ENCODE results near the gene IGFBP1. TPM values are rescaled to one million over a fixed set of nuclear protein-coding genes. Genes with fewer than 3 reads are reported as not detected.
"Not testable (repeated sequence)": the region's sequence is repeated elsewhere in the genome, so short reads cannot be mapped to it uniquely, and the experiment has no call there.

Gene IGFBP1
- total RNA-seq (2014; rRNA removed; shearing (Covaris generic)): not detected in 2 replicates
- polyA plus RNA-seq (2015; cell fraction: cytosol; rRNA removed): not detected in 2 replicates
- polyA plus RNA-seq (2015; cell fraction: nucleus; rRNA removed): not detected in 2 replicates

GRCh38 chr7:45888185-45888992, at the start of gene IGFBP1:
Gene IGFBP1, plus strand, starts transcription at chr7:45888488. Its CDS starts 165 bp downstream, at chr7:45888653.
- in situ Hi-C loops (cut with HindIII; ENCODE audit: low pct_unique_long_range_greater_than_20kb, low sequenced_read_pairs): no loop called here
- DNase-seq (ENCODE audit: low read depth, low spot score): no peak

- DNase-seq (ENCODE audit: low read depth, low spot score); in situ Hi-C loops (cut with HindIII; ENCODE audit: low pct_unique_long_range_greater_than_20kb, low sequenced_read_pairs): not testable (repeated sequence)
Observed at GRCh38 chr7:45838852-45839251, 49.4 kb upstream of the IGFBP1 start.

- in situ Hi-C loops (cut with HindIII; ENCODE audit: low pct_unique_long_range_greater_than_20kb, low sequenced_read_pairs): not testable (repeated sequence)
Observed at GRCh38 chr7:45841926-45842717, 46.2 kb upstream of the IGFBP1 start.

GRCh38 chr7:45846536-45846935, 41.8 kb upstream of the IGFBP1 start:
- in situ Hi-C loops (cut with HindIII; ENCODE audit: low pct_unique_long_range_greater_than_20kb, low sequenced_read_pairs): not testable (repeated sequence)

More at GRCh38 chr7:45841926-45842717, 46.2 kb upstream of the IGFBP1 start:
- DNase-seq (ENCODE audit: low read depth, low spot score): peak; percentile 27

GRCh38 chr7:45848734-45849133, 39.6 kb upstream of the IGFBP1 start:
- in situ Hi-C loops (cut with HindIII; ENCODE audit: low pct_unique_long_range_greater_than_20kb, low sequenced_read_pairs); DNase-seq (ENCODE audit: low read depth, low spot score): not testable (repeated sequence)

More at GRCh38 chr7:45846536-45846935, 41.8 kb upstream of the IGFBP1 start:
- not testable (repeated sequence) for DNase-seq (ENCODE audit: low read depth, low spot score)

- DNase-seq (ENCODE audit: low read depth, low spot score); in situ Hi-C loops (cut with HindIII; ENCODE audit: low pct_unique_long_range_greater_than_20kb, low sequenced_read_pairs): not testable (repeated sequence)
Observed at GRCh38 chr7:45852984-45853383, 35.3 kb upstream of the IGFBP1 start.

GRCh38 chr7:45853491-45853890, 34.8 kb upstream of the IGFBP1 start:
- DNase-seq (ENCODE audit: low read depth, low spot score); in situ Hi-C loops (cut with HindIII; ENCODE audit: low pct_unique_long_range_greater_than_20kb, low sequenced_read_pairs): not testable (repeated sequence)

GRCh38 chr7:45855680-45856079, 32.6 kb upstream of the IGFBP1 start:
- DNase-seq (ENCODE audit: low read depth, low spot score); in situ Hi-C loops (cut with HindIII; ENCODE audit: low pct_unique_long_range_greater_than_20kb, low sequenced_read_pairs): not testable (repeated sequence)

GRCh38 chr7:45856888-45857287, 31.4 kb upstream of the IGFBP1 start:
- DNase-seq (ENCODE audit: low read depth, low spot score); in situ Hi-C loops (cut with HindIII; ENCODE audit: low pct_unique_long_range_greater_than_20kb, low sequenced_read_pairs): not testable (repeated sequence)

GRCh38 chr7:45863715-45864114, 24.6 kb upstream of the IGFBP1 start:
- in situ Hi-C loops (cut with HindIII; ENCODE audit: low pct_unique_long_range_greater_than_20kb, low sequenced_read_pairs): no loop called here
- DNase-seq (ENCODE audit: low read depth, low spot score): peak; percentile 33

GRCh38 chr7:45865594-45866410, 22.5 kb upstream of the IGFBP1 start:
- in situ Hi-C loops (cut with HindIII; ENCODE audit: low pct_unique_long_range_greater_than_20kb, low sequenced_read_pairs): no loop called here
- no peak for DNase-seq (ENCODE audit: low read depth, low spot score)

GRCh38 chr7:45867471-45867870, 20.8 kb upstream of the IGFBP1 start:
- in situ Hi-C loops (cut with HindIII; ENCODE audit: low pct_unique_long_range_greater_than_20kb, low sequenced_read_pairs): no loop called here
- no peak for DNase-seq (ENCODE audit: low read depth, low spot score)

- no peak for DNase-seq (ENCODE audit: low read depth, low spot score)
- in situ Hi-C loops (cut with HindIII; ENCODE audit: low pct_unique_long_range_greater_than_20kb, low sequenced_read_pairs): no loop called here
Observed at GRCh38 chr7:45869426-45869825, 18.9 kb upstream of the IGFBP1 start.

- DNase-seq (ENCODE audit: low read depth, low spot score): peak; percentile 59
- in situ Hi-C loops (cut with HindIII; ENCODE audit: low pct_unique_long_range_greater_than_20kb, low sequenced_read_pairs): no loop called here
Observed at GRCh38 chr7:45872116-45873034, 15.9 kb upstream of the IGFBP1 start.

- no peak for DNase-seq (ENCODE audit: low read depth, low spot score)
- in situ Hi-C loops (cut with HindIII; ENCODE audit: low pct_unique_long_range_greater_than_20kb, low sequenced_read_pairs): no loop called here
Observed at GRCh38 chr7:45873035-45873354, 15.3 kb upstream of the IGFBP1 start, which contains the start of gene CCDC201. Gene CCDC201, minus strand, starts transcription at chr7:45873082. Its CDS starts 75 bp downstream, at chr7:45873007.

- in situ Hi-C loops (cut with HindIII; ENCODE audit: low pct_unique_long_range_greater_than_20kb, low sequenced_read_pairs): no loop called here
- no peak for DNase-seq (ENCODE audit: low read depth, low spot score)
Observed at GRCh38 chr7:45873355-45873754, 14.9 kb upstream of the IGFBP1 start.
